Tibial nerve (tissue), 3 donors: ENCODE results near the gene HDAC5.

Source experiments
- CTCF ChIP-seq, 5 experiments: fragments of 200-600 bp in 3 of 5; fragments of 450-650 bp in 2 of 5; sonication (generic) in 3 of 5; IDR thresholded peaks; one replicate each; pipeline ENCODE4 v1.5.1; 2016 to 2019; ENCODE audit warnings: antibody characterized with exemption in 5 of 5, mild to moderate bottlenecking in 3 of 5, moderate library complexity in 2 of 5
- POLR2A ChIP-seq, 2 donors: fragments of 450-650 bp; IDR thresholded peaks; one replicate each; pipeline ENCODE4 v1.6.1; 2017; ENCODE audit warnings: antibody characterized with exemption in 2 of 2, mild to moderate bottlenecking in 2 of 2, moderate library complexity in 2 of 2

DNA sequence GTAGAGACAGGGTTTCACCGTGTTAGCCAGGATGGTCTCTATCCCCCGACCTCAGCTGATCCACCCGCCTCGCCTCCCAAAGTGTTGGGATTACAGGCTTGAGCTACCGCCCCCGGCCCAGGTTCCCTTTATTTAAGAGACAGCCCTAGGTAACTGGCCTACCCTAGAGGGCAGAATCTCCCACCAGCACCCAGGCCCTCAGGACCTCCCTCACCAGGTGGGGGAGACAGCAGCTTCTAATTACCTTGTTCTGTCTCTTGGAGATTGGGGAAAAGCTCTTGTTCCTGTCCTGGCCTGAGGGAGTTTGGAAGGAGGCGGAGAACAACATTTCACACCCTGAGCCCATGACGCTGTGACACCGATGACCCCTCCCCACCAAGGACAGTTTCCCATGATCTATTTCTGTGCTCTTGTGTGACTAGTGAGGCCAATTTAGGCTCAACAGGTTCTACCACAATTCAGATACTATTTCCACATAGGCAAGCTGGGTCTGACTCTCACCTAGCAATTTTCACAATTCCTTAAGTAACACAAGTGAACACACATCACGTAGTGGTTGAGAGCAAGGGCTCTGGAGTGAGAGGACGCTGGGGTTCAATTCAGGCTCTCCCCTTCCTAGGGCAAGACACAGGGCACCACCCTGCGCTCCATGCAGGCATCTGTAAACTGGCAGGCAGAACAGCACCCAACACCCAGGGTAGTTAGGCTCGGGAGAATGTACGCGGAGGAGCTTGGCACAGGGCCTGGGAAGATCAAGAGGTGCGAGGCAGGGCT lies 20.4 kb downstream of the HDAC5 start:
- no peak for TF ChIP-seq POLR2A (IDR thresholded peaks at IDR 0.05)
- no peak for TF ChIP-seq CTCF (IDR thresholded peaks at IDR 0.05)
